LNCaP clone FGC (cell line): ENCODE measurements around the gene UFSP1.
A peak's percentile ranks its signal among the peaks of the same experiment; 100 is the strongest.

ENCODE experiments used
- DNase-seq: peaks from one replicate; pipeline ENCODE4 v3.0.0-alpha.2; 2011; ENCODE audit warnings: low read depth
- H3K4me3 ChIP-seq: 2 replicates; pipeline ENCODE4 v1.5.1; 2011; ENCODE audit warnings: mild to moderate bottlenecking, low read depth, low read length, control low read depth
- CTCF ChIP-seq: IDR thresholded peaks from 2 replicates; pipeline ENCODE4 v1.5.1; 2012; ENCODE audit warnings: mild to moderate bottlenecking; ENCODE audit not compliant: control insufficient read depth, insufficient read depth; ENCODE audit errors: extremely low read depth

UFSP1 gene

GRCh38 chr7:100900978-100901377, 11.5 kb upstream of the UFSP1 start:
- H3K4me3 ChIP-seq: no peak overlapping the region
- no peak for DNase-seq
- no peak for TF ChIP-seq CTCF

DNA sequence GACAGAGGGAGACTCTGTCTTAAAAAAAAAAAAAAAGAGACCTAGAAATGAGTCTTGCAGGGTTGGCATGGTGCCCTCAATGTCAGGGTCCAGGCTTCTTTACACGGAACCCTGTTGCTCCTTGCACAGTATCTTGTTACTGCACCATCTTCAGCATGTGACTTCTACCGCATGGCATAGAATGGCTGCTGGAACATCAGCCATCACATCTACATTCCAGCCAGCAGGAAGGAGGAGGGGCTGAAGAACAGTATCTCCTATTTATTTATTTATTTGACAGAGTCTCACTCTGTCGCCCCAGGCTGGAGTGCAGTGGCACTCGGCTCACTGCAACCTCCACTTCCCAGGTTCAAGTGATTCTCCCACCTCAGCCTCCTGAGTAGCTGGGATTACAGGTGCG, 9.9 kb upstream of the UFSP1 start:
- H3K4me3 ChIP-seq: no peak overlapping the region
- no peak for TF ChIP-seq CTCF
- no peak for DNase-seq

DNA sequence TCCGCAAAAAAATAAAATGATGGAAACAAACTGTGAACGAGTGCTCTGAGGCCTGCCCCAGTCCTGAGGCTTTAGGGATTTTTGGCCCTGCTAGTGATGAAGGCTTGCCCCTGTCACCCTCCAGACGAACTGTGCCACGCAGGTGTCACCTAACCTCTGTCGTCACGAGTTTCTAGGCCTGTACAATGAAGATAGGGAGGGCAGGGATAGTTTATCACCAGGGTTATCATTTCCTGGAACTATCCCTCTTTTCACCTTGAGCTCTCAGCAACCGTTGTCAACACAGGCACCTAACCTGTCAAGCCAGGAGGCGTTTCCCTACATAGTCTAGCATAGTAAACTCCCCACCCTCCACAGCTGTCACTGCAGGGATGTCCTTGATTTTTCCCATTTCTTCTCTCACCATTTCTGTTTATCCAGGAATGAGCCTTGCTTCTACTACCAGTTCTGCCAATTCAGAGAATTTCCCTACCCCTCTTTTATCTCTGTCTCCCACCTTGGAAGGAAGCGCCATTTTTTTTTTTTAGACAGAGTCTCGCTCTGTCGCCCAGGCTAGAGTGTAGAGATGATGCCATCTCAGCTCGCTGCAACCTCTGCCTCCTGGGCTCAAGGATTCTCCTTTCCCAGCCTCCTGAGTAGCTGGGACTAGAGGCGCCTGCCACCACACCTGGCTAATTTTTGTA, 8.4 kb upstream of the UFSP1 start:
- TF ChIP-seq CTCF: no peak
- no peak overlapping the region for H3K4me3 ChIP-seq
- no peak for DNase-seq

DNA sequence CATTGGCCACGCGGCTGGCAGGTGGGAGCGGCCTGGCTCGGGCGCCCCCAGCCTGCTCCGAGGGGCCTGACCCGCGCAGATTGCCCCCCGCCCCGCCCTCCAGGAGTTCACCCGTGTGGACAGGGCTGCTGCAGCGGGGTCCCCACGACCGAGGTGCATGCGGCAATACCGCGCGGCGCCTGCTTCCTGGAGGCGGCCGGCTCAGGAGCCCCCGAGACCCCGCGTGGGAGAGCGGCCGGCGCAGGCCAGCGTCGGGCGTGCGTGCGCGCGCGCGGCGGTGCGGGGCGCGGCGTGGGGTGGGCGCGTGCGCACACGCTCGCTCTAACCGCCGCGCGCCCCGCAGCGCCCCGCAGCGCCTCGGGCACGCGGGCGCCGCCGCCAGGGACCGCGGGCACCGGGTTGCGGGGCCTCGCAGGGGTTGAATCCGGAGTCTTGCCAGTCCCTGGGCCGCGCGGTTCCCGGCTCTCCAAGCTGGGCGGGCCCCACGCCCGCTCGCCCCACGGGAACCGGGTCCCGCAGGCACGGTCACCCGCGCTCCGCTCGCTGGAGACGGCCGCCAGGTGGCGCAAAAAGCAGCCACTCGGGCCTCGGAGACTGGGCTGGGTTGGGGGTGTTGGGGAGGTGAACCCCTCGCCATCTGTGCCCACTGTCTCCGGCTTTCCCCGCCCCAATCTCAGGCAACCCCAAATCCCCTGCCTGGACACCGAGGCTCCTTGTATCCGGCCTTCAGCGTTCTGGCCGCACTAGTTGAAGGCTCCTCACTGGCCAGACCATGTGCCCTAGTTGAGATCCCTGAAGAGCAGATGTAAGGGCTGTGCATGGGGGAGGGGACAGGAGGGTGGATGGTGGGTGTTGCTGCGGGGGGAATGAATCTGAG, 7.5 kb upstream of the UFSP1 start:
- peak; percentile 72 for TF ChIP-seq CTCF
- no peak overlapping the region for H3K4me3 ChIP-seq
- DNase-seq: no peak

DNA sequence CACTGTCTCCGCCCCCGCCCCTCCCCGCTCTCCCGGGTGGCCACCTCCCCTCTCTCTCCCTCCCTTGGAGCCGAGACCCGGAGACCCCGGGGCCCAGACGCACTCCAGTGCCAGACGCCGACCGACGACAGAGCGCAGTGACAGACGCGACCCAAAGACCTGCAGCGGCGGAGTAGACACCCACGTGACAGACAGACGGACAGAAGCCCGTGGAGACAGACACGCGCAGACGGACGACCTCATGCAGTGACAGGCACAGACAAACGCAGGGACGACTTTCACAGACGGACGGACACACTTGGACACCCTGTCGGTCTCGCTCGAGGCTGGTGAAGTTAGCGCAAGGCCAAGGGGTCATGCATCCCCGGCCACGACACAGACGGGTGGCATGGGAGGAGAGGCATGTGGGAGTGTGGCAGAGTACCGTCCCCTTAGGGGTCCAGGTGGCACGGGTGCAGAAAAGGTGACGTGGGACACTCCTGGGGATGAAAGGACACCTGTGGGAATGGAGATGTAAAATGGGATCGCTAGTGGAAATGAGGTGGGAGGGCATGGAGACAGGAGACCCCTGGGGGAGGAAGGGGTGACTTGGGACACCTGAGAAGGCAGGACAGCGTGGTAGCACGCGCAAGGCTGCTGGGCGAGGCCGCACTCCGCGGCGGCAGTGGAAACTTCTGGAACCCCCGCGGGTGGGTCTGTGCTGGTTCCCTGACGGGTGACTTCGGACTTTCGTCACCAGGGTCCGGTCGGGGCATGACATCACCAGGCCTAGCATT, 6.6 kb upstream of the UFSP1 start:
- TF ChIP-seq CTCF: no peak
- no peak for DNase-seq
- H3K4me3 ChIP-seq: no peak overlapping the region

DNA sequence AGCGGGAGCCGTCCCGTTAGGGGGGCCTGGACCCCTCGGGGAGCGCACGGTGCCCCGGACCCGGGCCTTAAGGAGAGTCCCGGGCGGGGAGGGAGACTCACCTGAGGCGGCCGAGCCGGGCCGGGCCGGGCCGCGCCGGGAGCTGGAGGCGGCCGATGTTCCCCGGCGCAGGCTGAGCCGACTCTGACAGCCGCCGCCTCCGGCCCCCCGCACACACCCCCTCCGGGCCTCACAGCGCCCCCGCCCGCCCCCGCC, 6.1 kb upstream of the UFSP1 start, which contains the start of gene ACHE:
ACHE (minus strand) TSS at position 188 of the 255 bp plus-strand sequence. CDS start 1,656 bp downstream, outside the sequence.
- DNase-seq: no peak
- H3K4me3 ChIP-seq: no peak within 1 kb of the TSS
- no peak for TF ChIP-seq CTCF
